Neutrophil (primary cell): ENCODE results near the gene PON1.

Experiments
- H3K27ac ChIP-seq: fragments of 200-600 bp; sonication (generic); 2 replicates; pipeline ENCODE4 v1.5.1; 2016; ENCODE audit warnings: mild to moderate bottlenecking, moderate library complexity
- H3K27me3 ChIP-seq: fragments of 200-600 bp; sonication (generic); 2 replicates; pipeline ENCODE4 v1.6.0; 2016; ENCODE audit warnings: mild to moderate bottlenecking
- H3K36me3 ChIP-seq: fragments of 200-600 bp; sonication (generic); 2 replicates; pipeline ENCODE4 v1.5.1; 2017
- H3K4me1 ChIP-seq, 2 experiments: fragments of 200-600 bp in 1 of 2; sonication (generic) in 1 of 2; 1 replicate in 1 of 2; 2 replicates in 1 of 2; pipeline versions ENCODE4 v1.5.1 to v1.6.1; 2013 to 2016; ENCODE audit warnings: low read depth in 1 of 2, low read length in 1 of 2, mild to moderate bottlenecking in 1 of 2, moderate library complexity in 1 of 2; ENCODE audit not compliant: control insufficient read depth in 1 of 2, insufficient read depth in 1 of 2
- H3K4me3 ChIP-seq, 2 experiments: fragments of 200-600 bp in 1 of 2; sonication (generic) in 1 of 2; 1 replicate in 1 of 2; 2 replicates in 1 of 2; pipeline ENCODE4 v1.5.1; 2013 to 2016; ENCODE audit warnings: low read depth in 1 of 2, low read length in 1 of 2, mild to moderate bottlenecking in 1 of 2, moderate library complexity in 1 of 2
- H3K9me3 ChIP-seq: fragments of 200-600 bp; sonication (generic); 2 replicates; pipeline ENCODE4 v1.5.1; 2016
- TF ChIP-seq, protein P1 (sequence below): fragments of 200-600 bp; sonication (generic); IDR thresholded peaks from 2 replicates; pipeline ENCODE4 v1.5.1; 2016; ENCODE audit warnings: antibody characterized with exemption

Gene PON1

DNA sequence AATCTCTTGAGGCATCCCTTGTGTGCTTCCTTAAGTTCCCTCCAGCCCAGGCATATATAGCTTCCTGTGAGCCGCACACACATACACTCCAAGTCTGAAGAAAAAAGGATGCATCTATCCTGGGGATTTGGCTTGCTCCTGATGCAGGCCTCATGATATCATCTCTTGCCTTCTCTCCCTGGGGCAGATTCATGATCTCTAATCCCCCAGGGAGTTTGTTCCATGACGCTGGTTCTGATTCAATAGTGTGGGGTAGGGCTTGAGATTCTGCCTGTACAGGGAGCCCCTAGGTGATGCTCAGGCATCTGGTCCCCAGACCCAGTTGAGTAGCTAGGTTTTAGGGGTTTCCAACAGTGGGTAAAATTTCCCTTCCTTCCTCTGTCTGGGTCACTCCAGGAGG, 1.5 kb downstream of the PON1 start:
- H3K4me1 ChIP-seq: peaks cover 18% of the 10 kb centered on the region in 2 experiments

DNA sequence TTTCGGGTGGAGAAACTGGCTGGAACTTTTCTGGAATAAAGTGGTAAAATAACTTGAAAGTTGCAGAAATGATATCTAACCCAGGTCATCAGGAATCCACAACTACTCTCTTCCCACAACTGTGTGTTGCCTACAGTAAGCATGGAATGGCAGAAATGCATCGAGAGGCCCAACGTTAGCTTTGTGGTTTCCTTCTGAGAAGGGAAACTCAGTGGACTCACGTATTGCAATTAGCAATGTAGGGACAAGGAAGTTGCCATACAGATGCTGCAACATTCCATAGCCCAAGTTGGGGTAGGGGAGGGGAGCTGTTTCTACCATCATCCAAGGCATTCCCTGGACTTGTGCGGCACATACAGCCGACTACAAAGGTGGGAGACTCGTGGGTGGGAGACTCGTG, 1.9 kb downstream of the PON1 start:
- Histone ChIP-seq H3K9me3 (no peaks in the 10 kb centered on the region), H3K27ac (no peak overlapping the region), H3K4me3 (no peak overlapping the region), H3K36me3 (no peaks in the 10 kb centered on the region), H3K27me3 (peaks cover 13% of the 10 kb centered on the region), H3K4me1 (peaks cover 18% of the 10 kb centered on the region in 2 experiments)
- TF ChIP-seq, protein P1, sequence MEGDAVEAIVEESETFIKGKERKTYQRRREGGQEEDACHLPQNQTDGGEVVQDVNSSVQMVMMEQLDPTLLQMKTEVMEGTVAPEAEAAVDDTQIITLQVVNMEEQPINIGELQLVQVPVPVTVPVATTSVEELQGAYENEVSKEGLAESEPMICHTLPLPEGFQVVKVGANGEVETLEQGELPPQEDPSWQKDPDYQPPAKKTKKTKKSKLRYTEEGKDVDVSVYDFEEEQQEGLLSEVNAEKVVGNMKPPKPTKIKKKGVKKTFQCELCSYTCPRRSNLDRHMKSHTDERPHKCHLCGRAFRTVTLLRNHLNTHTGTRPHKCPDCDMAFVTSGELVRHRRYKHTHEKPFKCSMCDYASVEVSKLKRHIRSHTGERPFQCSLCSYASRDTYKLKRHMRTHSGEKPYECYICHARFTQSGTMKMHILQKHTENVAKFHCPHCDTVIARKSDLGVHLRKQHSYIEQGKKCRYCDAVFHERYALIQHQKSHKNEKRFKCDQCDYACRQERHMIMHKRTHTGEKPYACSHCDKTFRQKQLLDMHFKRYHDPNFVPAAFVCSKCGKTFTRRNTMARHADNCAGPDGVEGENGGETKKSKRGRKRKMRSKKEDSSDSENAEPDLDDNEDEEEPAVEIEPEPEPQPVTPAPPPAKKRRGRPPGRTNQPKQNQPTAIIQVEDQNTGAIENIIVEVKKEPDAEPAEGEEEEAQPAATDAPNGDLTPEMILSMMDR: no peak

More for the DNA sequence above, 1.5 kb downstream of the PON1 start:
- Histone ChIP-seq H3K4me3 (no peak overlapping the region), H3K27me3 (peaks cover 13% of the 10 kb centered on the region), H3K27ac (no peak overlapping the region), H3K36me3 (no peaks in the 10 kb centered on the region), H3K9me3 (no peaks in the 10 kb centered on the region)
- TF ChIP-seq, protein P1: no peak

GRCh38 chr7:95321720-95322119, 2.6 kb downstream of the PON1 start:
- peaks cover 18% of the 10 kb centered on the region in 2 experiments for H3K4me1 ChIP-seq

DNA sequence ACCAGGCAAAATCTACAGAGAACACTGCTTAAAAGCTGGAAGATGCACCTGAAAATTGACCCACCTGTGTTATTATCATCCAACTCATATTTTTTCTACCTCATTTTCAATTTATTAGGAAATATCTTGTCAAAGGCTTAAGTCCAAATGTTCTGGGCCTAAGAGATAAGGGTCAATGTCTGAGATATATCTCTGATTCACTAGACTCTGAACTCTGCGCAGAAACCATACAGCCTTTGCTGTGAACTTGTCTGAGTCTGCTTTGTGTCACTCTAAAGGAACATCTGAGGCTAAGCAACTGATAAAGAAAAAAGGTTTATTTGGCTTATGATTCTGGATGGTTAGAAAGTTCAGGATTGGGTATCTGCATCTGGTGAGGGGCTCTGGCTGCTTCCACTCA, 3.7 kb downstream of the PON1 start:
- Histone ChIP-seq H3K4me3 (no peak overlapping the region), H3K9me3 (no peaks in the 10 kb centered on the region), H3K27ac (no peak overlapping the region), H3K36me3 (no peaks in the 10 kb centered on the region), H3K27me3 (peaks cover 13% of the 10 kb centered on the region), H3K4me1 (peaks cover 18% of the 10 kb centered on the region in 2 experiments)
- TF ChIP-seq, protein P1: no peak

More at GRCh38 chr7:95321720-95322119, 2.6 kb downstream of the PON1 start:
- Histone ChIP-seq H3K4me3 (no peak overlapping the region), H3K27me3 (peaks cover 13% of the 10 kb centered on the region), H3K27ac (no peak overlapping the region), H3K9me3 (no peaks in the 10 kb centered on the region), H3K36me3 (no peaks in the 10 kb centered on the region)
- TF ChIP-seq, protein P1: no peak

- Histone ChIP-seq H3K27ac (no peak overlapping the region), H3K27me3 (peaks cover 8% of the 10 kb centered on the region), H3K4me1 (peaks cover 20 to 21% of the 10 kb centered on the region in 2 experiments), H3K9me3 (no peaks in the 10 kb centered on the region), H3K4me3 (no peak overlapping the region), H3K36me3 (no peaks in the 10 kb centered on the region)
- TF ChIP-seq, protein P1: no peak
Measured at GRCh38 chr7:95319570-95319969, 4.8 kb downstream of the PON1 start.
